Loucy (cell line): ENCODE data around the gene RALGAPA1.

Source experiments
- EZH2phosphoT487 ChIP-seq: fragments of 200-600 bp; IDR thresholded peaks from 2 replicates; pipeline ENCODE4 v1.6.1; 2018; ENCODE audit warnings: antibody characterized with exemption, mild to moderate bottlenecking, moderate library complexity, borderline replicate concordance
- TF ChIP-seq, protein P1 (sequence below): fragments of 200-600 bp; sonication (generic); conservative IDR thresholded peaks from 2 replicates; pipeline ENCODE4 v1.5.1; 2014; ENCODE audit warnings: mild to moderate bottlenecking, antibody characterized with exemption, low read length

DNA sequence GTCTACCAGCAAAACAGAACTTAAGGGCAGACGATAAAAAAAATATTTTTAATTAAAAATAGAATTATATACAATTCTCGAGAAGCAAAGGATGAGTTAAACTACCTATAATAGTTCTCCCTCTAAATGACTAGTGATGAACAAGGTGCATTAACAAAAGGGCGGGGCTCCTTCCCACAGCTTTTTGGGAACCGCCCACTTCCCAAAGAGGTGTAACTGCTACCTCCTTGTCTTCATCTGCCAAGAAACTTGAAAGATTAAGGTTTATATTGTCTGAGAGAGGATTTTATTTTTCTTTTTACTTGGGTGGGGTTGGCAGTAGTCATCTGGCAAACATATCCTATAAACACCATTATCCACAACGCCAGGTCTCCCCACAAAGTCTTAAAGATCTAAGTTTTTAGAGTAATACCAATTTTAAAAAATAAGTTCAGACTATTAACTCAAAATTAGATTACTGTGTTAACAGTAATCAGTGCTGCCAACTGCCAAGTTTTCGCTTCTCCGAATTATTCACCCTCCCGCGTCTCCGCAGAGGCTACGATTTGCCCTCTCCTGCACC is 938 bp downstream of the RALGAPA1 start:
- TF ChIP-seq, protein P1, sequence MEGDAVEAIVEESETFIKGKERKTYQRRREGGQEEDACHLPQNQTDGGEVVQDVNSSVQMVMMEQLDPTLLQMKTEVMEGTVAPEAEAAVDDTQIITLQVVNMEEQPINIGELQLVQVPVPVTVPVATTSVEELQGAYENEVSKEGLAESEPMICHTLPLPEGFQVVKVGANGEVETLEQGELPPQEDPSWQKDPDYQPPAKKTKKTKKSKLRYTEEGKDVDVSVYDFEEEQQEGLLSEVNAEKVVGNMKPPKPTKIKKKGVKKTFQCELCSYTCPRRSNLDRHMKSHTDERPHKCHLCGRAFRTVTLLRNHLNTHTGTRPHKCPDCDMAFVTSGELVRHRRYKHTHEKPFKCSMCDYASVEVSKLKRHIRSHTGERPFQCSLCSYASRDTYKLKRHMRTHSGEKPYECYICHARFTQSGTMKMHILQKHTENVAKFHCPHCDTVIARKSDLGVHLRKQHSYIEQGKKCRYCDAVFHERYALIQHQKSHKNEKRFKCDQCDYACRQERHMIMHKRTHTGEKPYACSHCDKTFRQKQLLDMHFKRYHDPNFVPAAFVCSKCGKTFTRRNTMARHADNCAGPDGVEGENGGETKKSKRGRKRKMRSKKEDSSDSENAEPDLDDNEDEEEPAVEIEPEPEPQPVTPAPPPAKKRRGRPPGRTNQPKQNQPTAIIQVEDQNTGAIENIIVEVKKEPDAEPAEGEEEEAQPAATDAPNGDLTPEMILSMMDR: no peak
- no peak for TF ChIP-seq EZH2phosphoT487
